ENCODE results near the gene SLC17A3. TPM values are rescaled to one million over a fixed set of nuclear protein-coding genes. Genes with fewer than 3 reads are reported as not detected.

SLC17A3 gene
- total and polyA plus RNA-seq, 2 experiments from 2014 or later = 0.23 to 0.57 TPM

DNA sequence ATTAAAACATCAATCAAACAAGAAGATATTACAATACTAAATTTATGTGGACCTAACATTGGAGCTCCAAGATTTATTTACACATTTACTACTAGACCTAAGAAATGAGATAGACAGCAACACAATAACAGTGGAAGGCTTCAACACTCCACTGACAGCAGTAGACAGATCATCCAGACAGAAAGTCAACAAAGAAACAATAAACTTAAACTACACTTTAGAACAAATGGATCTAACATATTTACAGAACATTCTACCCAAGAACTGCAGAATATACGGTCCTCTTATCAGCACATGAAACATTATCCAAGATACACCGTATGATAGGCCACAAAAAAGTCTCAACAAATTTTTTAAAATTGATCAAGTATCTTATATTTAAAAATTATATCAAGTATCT is 69.2 kb downstream of the SLC17A3 start:
- no peaks in the 10 kb centered on the region for H3K4me1 ChIP-seq (ENCODE audit: insufficient read depth)
- H3K9me3 ChIP-seq (ENCODE audit: low read depth) = no peaks in the 10 kb centered on the region
- no peaks in the 10 kb centered on the region for H3K36me3 ChIP-seq (replicated peaks; ENCODE audit: insufficient read depth, low read depth)
- no peaks in the 10 kb centered on the region for H3K27me3 ChIP-seq
- no peak overlapping the region for H3K27ac ChIP-seq
- no peaks in the 10 kb centered on the region for H3K9me2 ChIP-seq (replicated peaks; ENCODE audit: insufficient read depth)
- no peak overlapping the region for H3K4me2 ChIP-seq
- DNase-seq (ENCODE audit: low spot score) = no peak
- H3K4me3 ChIP-seq = no peak overlapping the region
- no peaks in the 10 kb centered on the region for H3K79me2 ChIP-seq
- WGBS (ENCODE audit: low lambda C conversion rate, missing lambda C conversion rate) = 73% methylated on average over 2 of the region's 2 CpGs
- TF ChIP-seq EZH2 (IDR thresholded peaks at IDR 0.05; ENCODE audit: borderline replicate concordance) (no peak), CTCF (IDR thresholded peaks at IDR 0.05; ENCODE audit: poor library complexity) (no peak), EZH2phosphoT487 (IDR thresholded peaks at IDR 0.05; ENCODE audit: low read depth, severe bottlenecking, unreplicated experiment) (no peak)
- no peak overlapping the region for H2AFZ ChIP-seq
- H4K20me1 ChIP-seq (ENCODE audit: insufficient read depth, poor library complexity, severe bottlenecking) = no peaks in the 10 kb centered on the region

DNA sequence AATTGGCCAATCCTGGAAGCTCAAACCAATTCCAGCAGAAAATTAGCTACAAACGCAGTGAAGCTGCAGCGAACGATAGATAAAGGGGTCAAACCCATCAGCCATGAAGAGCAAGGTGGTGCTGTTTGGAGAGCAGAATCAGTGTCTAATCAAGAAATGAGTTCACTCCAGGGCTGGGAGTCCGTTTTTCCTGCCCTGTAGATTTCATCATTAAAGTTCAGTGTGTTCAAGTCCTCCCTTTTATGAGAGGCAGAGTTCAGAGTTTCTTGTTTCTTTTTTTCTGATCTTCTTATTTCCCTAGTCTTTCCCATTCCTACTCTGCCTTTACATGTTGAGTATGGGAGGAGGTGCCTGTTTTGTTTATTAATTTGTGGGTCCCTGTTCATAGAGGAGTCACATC is 72.6 kb downstream of the SLC17A3 start:
- no peak for DNase-seq (ENCODE audit: low spot score)
- no peaks in the 10 kb centered on the region for H3K27me3 ChIP-seq
- H3K27ac ChIP-seq = no peak overlapping the region

More for the DNA sequence above, 72.6 kb downstream of the SLC17A3 start:
- Histone ChIP-seq H3K4me3 (no peak overlapping the region), H3K4me2 (no peak overlapping the region), H3K4me1 (ENCODE audit: insufficient read depth) (no peaks in the 10 kb centered on the region), H3K79me2 (no peaks in the 10 kb centered on the region), H3K9me2 (replicated peaks; ENCODE audit: insufficient read depth) (no peaks in the 10 kb centered on the region), H4K20me1 (ENCODE audit: insufficient read depth, poor library complexity, severe bottlenecking) (no peaks in the 10 kb centered on the region), H3K9me3 (ENCODE audit: low read depth) (no peaks in the 10 kb centered on the region), H3K36me3 (replicated peaks; ENCODE audit: insufficient read depth, low read depth) (no peaks in the 10 kb centered on the region), H2AFZ (no peak overlapping the region)
- 83% methylated on average over 4 of the region's 4 CpGs for whole genome bisulfite sequencing (ENCODE audit: low lambda C conversion rate, missing lambda C conversion rate)
- TF ChIP-seq CTCF (IDR thresholded peaks at IDR 0.05; ENCODE audit: poor library complexity) (no peak), EZH2 (IDR thresholded peaks at IDR 0.05; ENCODE audit: borderline replicate concordance) (no peak), EZH2phosphoT487 (IDR thresholded peaks at IDR 0.05; ENCODE audit: low read depth, severe bottlenecking, unreplicated experiment) (no peak)

Other genes with a start within 250 kb of the SLC17A3 start
- 25.7 and 25.9 TPM in 2 replicates for gene SCGN, start 222.0 kb downstream of the SLC17A3 start, total RNA-seq
- gene SCGN, start 222.0 kb downstream of the SLC17A3 start, polyA plus RNA-seq = 14.2 and 33.0 TPM in 2 replicates
- gene SLC17A4, start 119.5 kb downstream of the SLC17A3 start, total RNA-seq = 8.9 and 9.6 TPM in 2 replicates
- 5.2 and 6.3 TPM in 2 replicates for gene SLC17A4, start 119.5 kb downstream of the SLC17A3 start, polyA plus RNA-seq
- 1.9 and 3.2 TPM in 2 replicates for gene SLC17A1, start 42.2 kb downstream of the SLC17A3 start, total RNA-seq
- gene SLC17A1, start 42.2 kb downstream of the SLC17A3 start, polyA plus RNA-seq = 2.2 and 4.0 TPM in 2 replicates
- 6.4 and 7.7 TPM in 2 replicates for gene SLC17A2, start 56.4 kb upstream of the SLC17A3 start, total RNA-seq
- gene SLC17A2, start 56.4 kb upstream of the SLC17A3 start, polyA plus RNA-seq = 2.2 and 2.8 TPM in 2 replicates
- 7.9 and 8.6 TPM in 2 replicates for gene TRIM38, start 88.6 kb upstream of the SLC17A3 start, total RNA-seq
- 3.2 and 5.2 TPM in 2 replicates for gene TRIM38, start 88.6 kb upstream of the SLC17A3 start, polyA plus RNA-seq
- 5.6 and 7.4 TPM in 2 replicates for gene HFE, start 213.2 kb upstream of the SLC17A3 start, total RNA-seq
- gene HFE, start 213.2 kb upstream of the SLC17A3 start, polyA plus RNA-seq = 3.6 and 4.5 TPM in 2 replicates